ENCODE measurements around the gene ANKRD13A.

Gene ANKRD13A

DNA sequence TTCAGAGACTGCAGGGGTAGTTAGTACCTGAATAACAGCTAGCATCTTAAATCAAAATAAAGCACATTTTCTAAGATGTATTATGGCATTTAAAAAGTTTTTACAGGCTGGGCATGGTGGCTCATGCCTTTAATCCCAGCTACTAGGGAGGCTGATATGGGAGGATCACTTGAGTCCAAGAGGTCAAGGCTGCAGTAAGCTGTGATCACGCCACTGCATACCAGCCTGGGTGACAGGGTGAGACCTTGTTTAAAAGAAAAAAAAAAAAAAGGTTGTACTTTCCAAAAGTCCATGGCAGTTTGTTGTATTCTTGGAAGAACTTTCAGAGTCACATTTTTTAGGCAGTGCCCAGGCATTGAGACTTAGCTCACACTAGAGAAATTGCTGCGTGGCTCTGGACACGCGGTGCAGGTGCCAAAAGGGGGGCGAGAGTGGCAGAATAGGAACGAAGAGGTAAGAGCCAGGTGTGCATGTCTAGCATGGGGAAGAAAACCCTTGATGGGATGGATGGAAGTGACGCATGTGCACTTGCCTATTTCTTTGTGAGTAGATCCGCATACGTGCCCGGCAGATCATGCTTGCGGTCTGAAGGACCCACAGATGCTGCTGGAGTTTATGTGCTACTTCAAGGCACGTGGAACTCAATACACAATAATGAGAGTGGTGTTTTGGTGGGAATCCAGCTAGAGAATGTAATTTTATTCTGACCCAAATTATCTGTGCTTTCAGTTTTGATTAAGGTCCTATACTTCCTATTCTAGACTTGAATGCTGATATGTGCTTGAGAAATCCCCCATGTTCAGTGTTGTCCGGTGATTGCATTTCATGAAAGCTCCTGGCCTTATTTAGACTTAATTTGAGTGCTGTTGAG is 11.9 kb downstream of the ANKRD13A start:
- no peak for TF ChIP-seq CTCF (IDR thresholded peaks at IDR 0.05)

- TF ChIP-seq CTCF (IDR thresholded peaks at IDR 0.05) = no peak
Observed at GRCh38 chr12:110012137-110012536, 12.9 kb downstream of the ANKRD13A start.

- TF ChIP-seq CTCF (IDR thresholded peaks at IDR 0.05) = no peak
Observed at GRCh38 chr12:110012659-110013058, 13.4 kb downstream of the ANKRD13A start.

DNA sequence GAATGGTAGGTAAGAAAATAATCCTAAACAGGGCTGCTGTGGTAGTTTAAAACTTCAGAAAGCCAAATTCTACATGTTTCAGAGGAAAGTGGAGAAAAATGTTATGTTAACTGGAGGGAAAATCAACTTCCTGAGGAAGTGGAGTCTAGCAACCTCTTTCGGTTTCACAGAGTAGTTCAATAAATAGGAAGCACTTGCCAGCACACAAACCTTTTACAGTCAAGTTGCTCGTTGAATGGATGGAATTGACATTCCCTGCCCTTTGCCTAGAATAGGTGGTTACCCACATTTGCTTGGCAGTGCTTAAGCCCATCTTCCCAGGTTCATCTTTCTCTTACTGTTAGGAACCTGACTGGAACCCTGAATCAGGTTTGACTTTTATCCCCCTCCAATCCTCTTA is 15.9 kb downstream of the ANKRD13A start:
- no peak for TF ChIP-seq CTCF (IDR thresholded peaks at IDR 0.05)

- TF ChIP-seq CTCF (IDR thresholded peaks at IDR 0.05) = no peak
Observed at GRCh38 chr12:110020956-110021355, 21.7 kb downstream of the ANKRD13A start.

GRCh38 chr12:110023059-110023980 is 24.1 kb downstream of the ANKRD13A start:
- TF ChIP-seq CTCF (IDR thresholded peaks at IDR 0.05) = no peak

DNA sequence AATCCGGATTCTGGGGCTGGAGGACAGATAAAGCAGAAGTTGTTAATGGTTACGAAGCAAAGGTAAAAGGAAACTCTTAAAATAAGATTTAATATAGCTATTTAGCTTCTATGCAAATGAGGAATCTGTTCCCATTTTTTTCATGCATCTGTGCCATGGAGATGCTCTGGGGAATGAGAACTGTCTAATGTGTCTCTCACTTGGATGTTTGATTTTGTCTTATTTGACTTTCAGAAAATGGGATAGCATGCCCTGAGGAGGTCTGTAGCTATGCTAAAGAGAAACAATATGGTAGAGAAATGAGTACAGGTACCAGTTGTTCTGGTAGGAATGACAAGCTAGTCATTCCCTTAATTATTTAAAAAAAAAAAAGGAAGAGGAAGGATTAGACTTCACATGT is 24.8 kb downstream of the ANKRD13A start:
- no peak for TF ChIP-seq CTCF (IDR thresholded peaks at IDR 0.05)

Data from LNCAP (cell line).